Measurements from ENCODE around the gene DNM3. TPM values are rescaled to one million over a fixed set of nuclear protein-coding genes. Genes with fewer than 3 reads are reported as not detected.

DNM3 gene
- polyA plus RNA-seq, 3 donors, result 0.15 TPM; not detected in 2

- H3K79me2 ChIP-seq (ENCODE audit: insufficient read depth, low read length), result no peaks in the 10 kb centered on the region
- H3K4me1 Mint-ChIP-seq, result no peaks in the 10 kb centered on the region
- H3K9me3 Mint-ChIP-seq, result peaks cover 0 to 2% (median 0%) of the 10 kb centered on the region in 7 donors
- TF ChIP-seq, protein P1, sequence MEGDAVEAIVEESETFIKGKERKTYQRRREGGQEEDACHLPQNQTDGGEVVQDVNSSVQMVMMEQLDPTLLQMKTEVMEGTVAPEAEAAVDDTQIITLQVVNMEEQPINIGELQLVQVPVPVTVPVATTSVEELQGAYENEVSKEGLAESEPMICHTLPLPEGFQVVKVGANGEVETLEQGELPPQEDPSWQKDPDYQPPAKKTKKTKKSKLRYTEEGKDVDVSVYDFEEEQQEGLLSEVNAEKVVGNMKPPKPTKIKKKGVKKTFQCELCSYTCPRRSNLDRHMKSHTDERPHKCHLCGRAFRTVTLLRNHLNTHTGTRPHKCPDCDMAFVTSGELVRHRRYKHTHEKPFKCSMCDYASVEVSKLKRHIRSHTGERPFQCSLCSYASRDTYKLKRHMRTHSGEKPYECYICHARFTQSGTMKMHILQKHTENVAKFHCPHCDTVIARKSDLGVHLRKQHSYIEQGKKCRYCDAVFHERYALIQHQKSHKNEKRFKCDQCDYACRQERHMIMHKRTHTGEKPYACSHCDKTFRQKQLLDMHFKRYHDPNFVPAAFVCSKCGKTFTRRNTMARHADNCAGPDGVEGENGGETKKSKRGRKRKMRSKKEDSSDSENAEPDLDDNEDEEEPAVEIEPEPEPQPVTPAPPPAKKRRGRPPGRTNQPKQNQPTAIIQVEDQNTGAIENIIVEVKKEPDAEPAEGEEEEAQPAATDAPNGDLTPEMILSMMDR (IDR thresholded peaks at IDR 0.05), result no peak
- H3K27ac ChIP-seq (ENCODE audit: low read depth in 1 of 2, low read length in 2 of 2), result no peak overlapping the region
- H3K4me2 ChIP-seq (replicated peaks; ENCODE audit: extremely low read depth, low read length, poor library complexity, severe bottlenecking), result no peak overlapping the region
- no peak overlapping the region for H3K9ac ChIP-seq (ENCODE audit: insufficient read depth, low read length, poor library complexity, severe bottlenecking)
- no peaks in the 10 kb centered on the region for H3K36me3 Mint-ChIP-seq
- intact Hi-C loops (cut with micrococcal nuclease), result no loop called here
- no peak overlapping the region for H2AFZ ChIP-seq (ENCODE audit: insufficient read depth, low read depth, low read length, poor library complexity, severe bottlenecking)
- H3K27me3 ChIP-seq (ENCODE audit: control insufficient read depth in 2 of 2, insufficient read depth in 2 of 2, low read length in 2 of 2), result no peaks in the 10 kb centered on the region
- WGBS (ENCODE audit: insufficient coverage), result 100% methylated on average over 6 of the region's 13 CpGs
- H3K4me3 ChIP-seq (replicated peaks in 1 of 3; ENCODE audit: low read depth in 2 of 3, low read length in 3 of 3), result no peak overlapping the region
- no peak overlapping the region for H3K4me3 Mint-ChIP-seq
- no peaks in the 10 kb centered on the region for H3K36me3 ChIP-seq (replicated peaks in 1 of 2; ENCODE audit: control insufficient read depth in 1 of 2, insufficient read depth in 2 of 2, low read length in 2 of 2)
- no peaks in the 10 kb centered on the region for H3K27me3 Mint-ChIP-seq (ENCODE audit: low read depth in 3 of 3)
- no peak for DNase-seq
- no peaks in the 10 kb centered on the region for H4K20me1 ChIP-seq (ENCODE audit: insufficient read depth, low read length)
- no peaks in the 10 kb centered on the region for H3K4me1 ChIP-seq (ENCODE audit: control insufficient read depth in 1 of 2, insufficient read depth in 2 of 2, low read length in 2 of 2)
- no peaks in the 10 kb centered on the region for H3K9me3 ChIP-seq (replicated peaks in 1 of 2; ENCODE audit: control insufficient read depth in 1 of 2, insufficient read depth in 1 of 2, low read length in 2 of 2)
- no peak overlapping the region for H3K27ac Mint-ChIP-seq
Observed at GRCh38 chr1:172322219-172323061, 481.1 kb downstream of the DNM3 start.

DNA sequence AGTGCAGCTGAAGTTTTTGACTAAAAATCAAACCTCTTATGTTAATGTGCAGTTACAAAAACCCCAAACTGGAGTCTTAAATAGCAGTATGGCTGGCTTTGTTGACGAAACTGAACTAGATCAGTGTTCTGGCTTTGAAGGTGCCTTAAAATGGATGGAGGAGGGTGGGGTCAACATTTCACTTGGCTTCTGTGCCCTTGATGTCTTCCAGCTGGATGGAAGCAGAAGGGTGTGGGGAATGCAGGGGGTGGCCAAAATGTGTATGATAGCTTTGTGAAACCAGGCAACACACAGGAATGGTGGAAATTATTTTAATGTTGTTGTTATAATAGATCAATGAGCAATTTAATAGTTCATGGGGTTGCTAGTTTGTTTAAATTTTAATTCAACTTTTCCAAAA lies 482.4 kb downstream of the DNM3 start:
- DNase-seq, result no peak
- Mint-ChIP-seq H3K9me3 (peaks cover 0 to 2% (median 0%) of the 10 kb centered on the region in 7 donors), H3K4me1 (no peaks in the 10 kb centered on the region), H3K4me3 (no peak overlapping the region), H3K27ac (peak overlapping the region in 1 of 7 donors; percentile 81), H3K36me3 (no peaks in the 10 kb centered on the region), H3K27me3 (ENCODE audit: low read depth in 3 of 3) (no peaks in the 10 kb centered on the region)
- H3K36me3 ChIP-seq (replicated peaks in 1 of 2; ENCODE audit: control insufficient read depth in 1 of 2, insufficient read depth in 2 of 2, low read length in 2 of 2), result no peaks in the 10 kb centered on the region
- no peak overlapping the region for H3K9ac ChIP-seq (ENCODE audit: insufficient read depth, low read length, poor library complexity, severe bottlenecking)
- WGBS (ENCODE audit: insufficient coverage), result 100% methylated on average over 1 of the region's 1 CpG
- H3K9me3 ChIP-seq (replicated peaks in 1 of 2; ENCODE audit: control insufficient read depth in 1 of 2, insufficient read depth in 1 of 2, low read length in 2 of 2), result no peaks in the 10 kb centered on the region
- no peak overlapping the region for H2AFZ ChIP-seq (ENCODE audit: insufficient read depth, low read depth, low read length, poor library complexity, severe bottlenecking)
- H3K4me2 ChIP-seq (replicated peaks; ENCODE audit: extremely low read depth, low read length, poor library complexity, severe bottlenecking), result no peak overlapping the region
- intact Hi-C loops (cut with micrococcal nuclease), result no loop called here
- H3K4me1 ChIP-seq (ENCODE audit: control insufficient read depth in 1 of 2, insufficient read depth in 2 of 2, low read length in 2 of 2), result no peaks in the 10 kb centered on the region
- H3K4me3 ChIP-seq (replicated peaks in 1 of 3; ENCODE audit: low read depth in 2 of 3, low read length in 3 of 3), result no peak overlapping the region
- no peaks in the 10 kb centered on the region for H4K20me1 ChIP-seq (ENCODE audit: insufficient read depth, low read length)
- no peaks in the 10 kb centered on the region for H3K79me2 ChIP-seq (ENCODE audit: insufficient read depth, low read length)
- TF ChIP-seq, protein P1 (IDR thresholded peaks at IDR 0.05), result no peak
- H3K27ac ChIP-seq (ENCODE audit: low read depth in 1 of 2, low read length in 2 of 2), result no peak overlapping the region
- H3K27me3 ChIP-seq (ENCODE audit: control insufficient read depth in 2 of 2, insufficient read depth in 2 of 2, low read length in 2 of 2), result no peaks in the 10 kb centered on the region
